Tibial nerve (tissue), 4 donors: ENCODE results near the gene BBS4.

Experiments used
- CTCF ChIP-seq, 5 experiments: fragments of 200-600 bp in 3 of 5; fragments of 450-650 bp in 2 of 5; sonication (generic) in 3 of 5; IDR thresholded peaks; one replicate each; pipeline ENCODE4 v1.5.1; 2016 to 2019; ENCODE audit warnings: antibody characterized with exemption in 5 of 5, mild to moderate bottlenecking in 3 of 5, moderate library complexity in 2 of 5
- EP300 ChIP-seq, 2 donors: sonication (generic); formaldehyde crosslinking; IDR thresholded peaks; one replicate each; pipeline ENCODE4 v1.6.1; 2017; ENCODE audit warnings: antibody characterized with exemption in 2 of 2, mild to moderate bottlenecking in 1 of 2

GRCh38 chr15:72749700-72750099 is 63.7 kb downstream of the BBS4 start:
- TF ChIP-seq CTCF (IDR thresholded peaks at IDR 0.05) (no peak), EP300 (IDR thresholded peaks at IDR 0.05) (no peak)
